Testis (tissue), 2 donors: ENCODE results near the gene MRM1.

Source experiments
- POLR2A ChIP-seq: fragments of 450-650 bp; IDR thresholded peaks from one replicate; pipeline ENCODE4 v1.6.1; 2017; ENCODE audit warnings: antibody characterized with exemption, mild to moderate bottlenecking, moderate library complexity
- TF ChIP-seq, protein P1 (sequence below), 3 experiments: fragments of 450-650 bp in 2 of 3; fragments of 200-600 bp in 1 of 3; sonication (generic) in 1 of 3; IDR thresholded peaks; one replicate each; pipeline ENCODE4 v1.5.1; 2016 to 2019; ENCODE audit warnings: antibody characterized with exemption in 3 of 3, mild to moderate bottlenecking in 2 of 3, moderate library complexity in 1 of 3

DNA sequence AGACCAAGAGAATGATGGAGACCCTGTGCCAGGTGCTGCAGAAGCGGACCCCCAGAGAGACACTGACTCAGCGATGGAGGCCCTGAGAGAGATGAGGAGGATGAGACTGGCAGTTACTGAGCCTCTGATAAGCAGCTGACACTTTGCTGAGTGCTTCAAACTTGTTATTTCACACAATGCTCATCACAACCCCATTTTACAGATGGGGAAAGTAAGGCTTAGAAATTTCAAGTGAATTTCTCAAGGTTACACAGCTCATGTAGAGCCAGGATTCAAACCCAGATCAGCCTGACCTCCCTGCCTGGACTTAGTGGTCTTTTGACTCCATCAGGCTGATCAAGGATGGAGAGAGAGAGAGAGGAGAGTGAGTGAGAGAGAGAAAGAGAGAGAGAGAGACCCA lies 27.2 kb downstream of the MRM1 start:
- TF ChIP-seq POLR2A: no peak
- TF ChIP-seq, protein P1, sequence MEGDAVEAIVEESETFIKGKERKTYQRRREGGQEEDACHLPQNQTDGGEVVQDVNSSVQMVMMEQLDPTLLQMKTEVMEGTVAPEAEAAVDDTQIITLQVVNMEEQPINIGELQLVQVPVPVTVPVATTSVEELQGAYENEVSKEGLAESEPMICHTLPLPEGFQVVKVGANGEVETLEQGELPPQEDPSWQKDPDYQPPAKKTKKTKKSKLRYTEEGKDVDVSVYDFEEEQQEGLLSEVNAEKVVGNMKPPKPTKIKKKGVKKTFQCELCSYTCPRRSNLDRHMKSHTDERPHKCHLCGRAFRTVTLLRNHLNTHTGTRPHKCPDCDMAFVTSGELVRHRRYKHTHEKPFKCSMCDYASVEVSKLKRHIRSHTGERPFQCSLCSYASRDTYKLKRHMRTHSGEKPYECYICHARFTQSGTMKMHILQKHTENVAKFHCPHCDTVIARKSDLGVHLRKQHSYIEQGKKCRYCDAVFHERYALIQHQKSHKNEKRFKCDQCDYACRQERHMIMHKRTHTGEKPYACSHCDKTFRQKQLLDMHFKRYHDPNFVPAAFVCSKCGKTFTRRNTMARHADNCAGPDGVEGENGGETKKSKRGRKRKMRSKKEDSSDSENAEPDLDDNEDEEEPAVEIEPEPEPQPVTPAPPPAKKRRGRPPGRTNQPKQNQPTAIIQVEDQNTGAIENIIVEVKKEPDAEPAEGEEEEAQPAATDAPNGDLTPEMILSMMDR (IDR thresholded peaks at IDR 0.05): no peak
